ENCODE results near the gene AARS1.
A peak's percentile ranks its signal among the peaks of the same experiment; 100 is the strongest.
"Not testable (repeated sequence)": the region's sequence is repeated elsewhere in the genome, so short reads cannot be mapped to it uniquely, and the experiment has no call there.

The AARS1 gene

GRCh38 chr16:70289229-70290094 lies at the start of gene AARS1:
Gene AARS1 (minus strand): TSS chr16:70289506. CDS start chr16:70282763, 6,743 bp downstream.
- no peak for FAIRE-seq
- TF ChIP-seq, protein P1, sequence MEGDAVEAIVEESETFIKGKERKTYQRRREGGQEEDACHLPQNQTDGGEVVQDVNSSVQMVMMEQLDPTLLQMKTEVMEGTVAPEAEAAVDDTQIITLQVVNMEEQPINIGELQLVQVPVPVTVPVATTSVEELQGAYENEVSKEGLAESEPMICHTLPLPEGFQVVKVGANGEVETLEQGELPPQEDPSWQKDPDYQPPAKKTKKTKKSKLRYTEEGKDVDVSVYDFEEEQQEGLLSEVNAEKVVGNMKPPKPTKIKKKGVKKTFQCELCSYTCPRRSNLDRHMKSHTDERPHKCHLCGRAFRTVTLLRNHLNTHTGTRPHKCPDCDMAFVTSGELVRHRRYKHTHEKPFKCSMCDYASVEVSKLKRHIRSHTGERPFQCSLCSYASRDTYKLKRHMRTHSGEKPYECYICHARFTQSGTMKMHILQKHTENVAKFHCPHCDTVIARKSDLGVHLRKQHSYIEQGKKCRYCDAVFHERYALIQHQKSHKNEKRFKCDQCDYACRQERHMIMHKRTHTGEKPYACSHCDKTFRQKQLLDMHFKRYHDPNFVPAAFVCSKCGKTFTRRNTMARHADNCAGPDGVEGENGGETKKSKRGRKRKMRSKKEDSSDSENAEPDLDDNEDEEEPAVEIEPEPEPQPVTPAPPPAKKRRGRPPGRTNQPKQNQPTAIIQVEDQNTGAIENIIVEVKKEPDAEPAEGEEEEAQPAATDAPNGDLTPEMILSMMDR (IDR thresholded peaks at IDR 0.05; ENCODE audit: insufficient read depth, missing control alignments) = no peak
- DNase-seq (ENCODE audit: insufficient read length, low spot score) = peak; percentile 48

- no peak for DNase-seq (ENCODE audit: insufficient read length, low spot score)
- TF ChIP-seq, protein P1 (IDR thresholded peaks at IDR 0.05; ENCODE audit: insufficient read depth, missing control alignments) = no peak
- FAIRE-seq = no peak
Measured at GRCh38 chr16:70337814-70338213, 48.5 kb upstream of the AARS1 start.

GRCh38 chr16:70332728-70333127 lies 43.4 kb upstream of the AARS1 start:
- not testable (repeated sequence) for FAIRE-seq; DNase-seq (ENCODE audit: insufficient read length, low spot score)

- DNase-seq (ENCODE audit: insufficient read length, low spot score) = no peak
- FAIRE-seq = no peak
- TF ChIP-seq, protein P1 (IDR thresholded peaks at IDR 0.05; ENCODE audit: insufficient read depth, missing control alignments) = peak; percentile 39
Measured at GRCh38 chr16:70331588-70332358, 42.5 kb upstream of the AARS1 start.

DNA sequence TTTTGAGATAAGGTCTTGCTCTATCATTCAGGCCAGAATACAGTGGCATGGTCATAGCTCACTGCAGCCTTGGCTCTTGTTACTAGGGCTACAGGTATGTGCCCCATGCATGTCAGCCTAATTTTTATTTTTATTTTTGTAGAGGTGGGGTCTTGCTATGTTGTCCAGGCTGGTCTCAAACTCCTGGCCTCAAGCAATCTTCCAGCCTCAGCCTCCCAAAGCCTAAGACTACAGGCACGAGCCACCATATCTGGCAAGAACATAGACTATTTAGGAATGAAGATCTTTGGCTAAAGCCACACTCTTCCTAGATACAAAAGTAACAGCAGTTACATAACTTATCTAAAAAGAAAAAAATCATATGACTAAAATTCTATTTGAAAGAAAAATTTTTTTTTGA lies 41.8 kb upstream of the AARS1 start:
- FAIRE-seq = no peak

DNA sequence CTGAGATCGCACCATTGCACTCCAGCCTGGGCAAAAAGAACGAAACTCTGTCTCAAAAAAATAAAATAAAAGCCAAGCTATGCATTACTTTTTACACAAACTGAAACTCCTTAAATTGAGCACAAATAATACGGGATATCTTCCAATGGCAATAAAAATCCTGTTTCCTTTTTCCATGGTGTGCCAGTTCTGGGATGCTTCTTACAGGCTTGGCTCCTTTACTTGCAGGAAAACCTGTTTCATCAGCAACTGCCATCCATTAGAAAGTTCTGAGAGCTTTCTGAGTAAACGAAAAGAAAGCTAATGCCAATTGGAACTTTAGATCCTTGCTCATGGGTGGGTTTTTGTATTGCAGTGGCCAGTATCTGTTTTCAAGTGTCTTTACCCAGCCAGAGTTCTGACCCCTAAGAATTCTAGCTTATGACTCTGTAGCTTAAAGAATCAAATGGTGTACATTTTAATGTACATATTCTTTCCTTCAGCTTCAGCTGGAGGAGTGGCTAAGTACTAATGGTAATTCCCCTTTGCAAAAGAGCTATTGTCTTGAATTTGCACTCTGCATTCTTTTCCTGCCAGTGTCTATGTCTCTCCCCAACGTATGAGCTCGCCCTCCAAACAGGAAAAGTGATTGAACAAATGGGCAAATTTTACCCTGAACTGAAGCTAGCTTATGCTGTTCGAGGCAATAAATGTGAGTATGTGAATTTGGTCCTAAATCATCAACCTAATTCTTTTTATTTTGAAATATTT lies 35.9 kb upstream of the AARS1 start:
- no peak for DNase-seq (ENCODE audit: insufficient read length, low spot score)
- TF ChIP-seq, protein P1 (IDR thresholded peaks at IDR 0.05; ENCODE audit: insufficient read depth, missing control alignments) = no peak
- FAIRE-seq = no peak

More for the DNA sequence above, 41.8 kb upstream of the AARS1 start:
- DNase-seq (ENCODE audit: insufficient read length, low spot score) = no peak
- TF ChIP-seq, protein P1 (IDR thresholded peaks at IDR 0.05; ENCODE audit: insufficient read depth, missing control alignments) = no peak

GRCh38 chr16:70320121-70320520 lies 30.8 kb upstream of the AARS1 start:
- FAIRE-seq (no peak), DNase-seq (ENCODE audit: insufficient read length, low spot score) (no peak)
- TF ChIP-seq, protein P1 (IDR thresholded peaks at IDR 0.05; ENCODE audit: insufficient read depth, missing control alignments) = no peak

DNA sequence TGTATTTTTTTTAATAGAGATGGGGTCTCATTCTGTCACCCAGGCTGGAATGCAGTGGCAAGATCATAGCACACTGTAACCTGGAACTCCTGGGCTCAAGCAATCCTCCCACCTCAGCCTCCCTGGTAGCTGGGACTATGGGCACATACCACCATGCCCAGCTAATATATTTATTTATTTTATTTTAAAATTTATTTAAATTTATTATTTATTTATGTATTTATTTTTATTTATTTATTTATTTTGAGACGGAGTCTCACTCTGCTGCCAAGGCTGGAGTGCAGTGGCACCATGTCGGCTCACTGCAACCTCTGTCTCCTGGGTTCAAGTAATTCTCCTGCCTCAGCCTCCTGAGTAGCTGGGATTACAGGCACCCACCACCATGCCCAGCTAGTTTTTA lies 18.4 kb upstream of the AARS1 start:
- FAIRE-seq; DNase-seq (ENCODE audit: insufficient read length, low spot score): not testable (repeated sequence)
